ENCODE measurements around the gene CELF2. TPM values are rescaled to one million over a fixed set of nuclear protein-coding genes. Genes with fewer than 3 reads are reported as not detected.

Gene CELF2
- total RNA-seq, 1 donor from 2014 or later: 33.8 TPM

GRCh38 chr10:11034762-11035161, 17.1 kb downstream of the CELF2 start:
- Mint-ChIP-seq H3K27ac (ENCODE audit: unreplicated experiment) (no peak overlapping the region), H3K36me3 (ENCODE audit: unreplicated experiment) (peaks cover 2% of the 10 kb centered on the region), H3K9me3 (ENCODE audit: unreplicated experiment) (peaks cover 9% of the 10 kb centered on the region), H3K27me3 (ENCODE audit: unreplicated experiment) (no peaks in the 10 kb centered on the region), H3K4me3 (ENCODE audit: unreplicated experiment) (no peak overlapping the region), H3K4me1 (ENCODE audit: unreplicated experiment) (peaks cover 11% of the 10 kb centered on the region)
- DNase-seq (ENCODE audit: extremely low spot score, unreplicated experiment): no peak
- no peak for TF ChIP-seq CTCF (IDR thresholded peaks at IDR 0.05)

GRCh38 chr10:11035301-11035991, 17.8 kb downstream of the CELF2 start:
- Mint-ChIP-seq H3K4me1 (ENCODE audit: unreplicated experiment) (peaks cover 11% of the 10 kb centered on the region), H3K27me3 (ENCODE audit: unreplicated experiment) (no peaks in the 10 kb centered on the region), H3K27ac (ENCODE audit: unreplicated experiment) (peak overlapping the region; percentile 25), H3K4me3 (ENCODE audit: unreplicated experiment) (no peak overlapping the region), H3K9me3 (ENCODE audit: unreplicated experiment) (peaks cover 9% of the 10 kb centered on the region), H3K36me3 (ENCODE audit: unreplicated experiment) (peaks cover 2% of the 10 kb centered on the region)
- no peak for TF ChIP-seq CTCF (IDR thresholded peaks at IDR 0.05)
- no peak for DNase-seq (ENCODE audit: extremely low spot score, unreplicated experiment)

GRCh38 chr10:11036424-11037011, 18.8 kb downstream of the CELF2 start:
- Mint-ChIP-seq H3K36me3 (ENCODE audit: unreplicated experiment) (peaks cover 2% of the 10 kb centered on the region), H3K27me3 (ENCODE audit: unreplicated experiment) (no peaks in the 10 kb centered on the region), H3K4me1 (ENCODE audit: unreplicated experiment) (peaks cover 11% of the 10 kb centered on the region), H3K4me3 (ENCODE audit: unreplicated experiment) (no peak overlapping the region), H3K27ac (ENCODE audit: unreplicated experiment) (no peak overlapping the region), H3K9me3 (ENCODE audit: unreplicated experiment) (peaks cover 9% of the 10 kb centered on the region)
- TF ChIP-seq CTCF (IDR thresholded peaks at IDR 0.05): peak; percentile 75
- DNase-seq (ENCODE audit: extremely low spot score, unreplicated experiment): no peak

GRCh38 chr10:11037991-11038390, 20.3 kb downstream of the CELF2 start:
- Mint-ChIP-seq H3K9me3 (ENCODE audit: unreplicated experiment) (peaks cover 9% of the 10 kb centered on the region), H3K4me3 (ENCODE audit: unreplicated experiment) (no peak overlapping the region), H3K27me3 (ENCODE audit: unreplicated experiment) (no peaks in the 10 kb centered on the region), H3K36me3 (ENCODE audit: unreplicated experiment) (peaks cover 2% of the 10 kb centered on the region), H3K4me1 (ENCODE audit: unreplicated experiment) (peaks cover 11% of the 10 kb centered on the region), H3K27ac (ENCODE audit: unreplicated experiment) (no peak overlapping the region)
- DNase-seq (ENCODE audit: extremely low spot score, unreplicated experiment): no peak
- TF ChIP-seq CTCF (IDR thresholded peaks at IDR 0.05): no peak

- H3K27ac Mint-ChIP-seq (ENCODE audit: unreplicated experiment): no peak overlapping the region
- peaks cover 3% of the 10 kb centered on the region for H3K36me3 Mint-ChIP-seq (ENCODE audit: unreplicated experiment)
- H3K4me1 Mint-ChIP-seq (ENCODE audit: unreplicated experiment): no peaks in the 10 kb centered on the region
- DNase-seq (ENCODE audit: extremely low spot score, unreplicated experiment): no peak
- H3K9me3 Mint-ChIP-seq (ENCODE audit: unreplicated experiment): no peaks in the 10 kb centered on the region
- H3K27me3 Mint-ChIP-seq (ENCODE audit: unreplicated experiment): no peaks in the 10 kb centered on the region
- no peak for TF ChIP-seq CTCF (IDR thresholded peaks at IDR 0.05)
- H3K4me3 Mint-ChIP-seq (ENCODE audit: unreplicated experiment): no peak overlapping the region
Observed at GRCh38 chr10:11042357-11042756, 24.7 kb downstream of the CELF2 start.

Measured in osteocyte (in vitro differentiated cells).